ENCODE measurements around the gene PALD1.

PALD1 gene

GRCh38 chr10:70441895-70442309 lies 36.7 kb upstream of the PALD1 start:
- no peak overlapping the region for H3K4me2 ChIP-seq (ENCODE audit: low read length)
- TF ChIP-seq EZH2phosphoT487 (IDR thresholded peaks at IDR 0.05; ENCODE audit: borderline replicate concordance, low read length) (no peak), CTCF (IDR thresholded peaks at IDR 0.05; ENCODE audit: low read depth, low read length, poor library complexity, severe bottlenecking) (no peak)
- H3K27ac ChIP-seq (ENCODE audit: low read depth, low read length) = no peak overlapping the region

GRCh38 chr10:70442332-70442988 lies 36.1 kb upstream of the PALD1 start:
- Histone ChIP-seq H3K4me2 (ENCODE audit: low read length) (no peak overlapping the region), H3K4me3 (ENCODE audit: low read length) (no peak overlapping the region), H3K9me3 (ENCODE audit: control insufficient read depth, insufficient read depth, low read length) (no peaks in the 10 kb centered on the region), H3K79me2 (ENCODE audit: control insufficient read depth, low read length) (no peaks in the 10 kb centered on the region), H3K36me3 (ENCODE audit: control insufficient read depth, low read length) (no peaks in the 10 kb centered on the region), H3K4me1 (ENCODE audit: control insufficient read depth, low read length) (no peaks in the 10 kb centered on the region), H3F3A (ENCODE audit: control insufficient read depth, insufficient read depth) (no peaks in the 10 kb centered on the region), H3K27me3 (ENCODE audit: control insufficient read depth, low read length) (peaks cover 16% of the 10 kb centered on the region; the same call in 1 of the 2 replicates), H4K20me1 (ENCODE audit: control insufficient read depth, insufficient read depth, low read depth, low read length) (no peaks in the 10 kb centered on the region), H3K27ac (ENCODE audit: low read depth, low read length) (no peak overlapping the region), H3K9me2 (replicated peaks; ENCODE audit: control insufficient read depth, low read length) (no peaks in the 10 kb centered on the region)
- TF ChIP-seq EZH2phosphoT487 (IDR thresholded peaks at IDR 0.05; ENCODE audit: borderline replicate concordance, low read length) = no peak
- TF ChIP-seq CTCF (IDR thresholded peaks at IDR 0.05; ENCODE audit: low read depth, low read length, poor library complexity, severe bottlenecking) = no peak

More at GRCh38 chr10:70441895-70442309, 36.7 kb upstream of the PALD1 start:
- H3F3A ChIP-seq (ENCODE audit: control insufficient read depth, insufficient read depth) = no peaks in the 10 kb centered on the region
- H3K27me3 ChIP-seq (ENCODE audit: control insufficient read depth, low read length) = peaks cover 16% of the 10 kb centered on the region; the same call in 1 of the 2 replicates
- no peaks in the 10 kb centered on the region for H3K9me3 ChIP-seq (ENCODE audit: control insufficient read depth, insufficient read depth, low read length)
- H3K4me3 ChIP-seq (ENCODE audit: low read length) = no peak overlapping the region
- no peaks in the 10 kb centered on the region for H3K4me1 ChIP-seq (ENCODE audit: control insufficient read depth, low read length)
- no peaks in the 10 kb centered on the region for H3K36me3 ChIP-seq (ENCODE audit: control insufficient read depth, low read length)
- no peaks in the 10 kb centered on the region for H3K9me2 ChIP-seq (replicated peaks; ENCODE audit: control insufficient read depth, low read length)
- H3K79me2 ChIP-seq (ENCODE audit: control insufficient read depth, low read length) = no peaks in the 10 kb centered on the region
- H4K20me1 ChIP-seq (ENCODE audit: control insufficient read depth, insufficient read depth, low read depth, low read length) = no peaks in the 10 kb centered on the region

GRCh38 chr10:70444744-70445143 lies 33.8 kb upstream of the PALD1 start:
- Histone ChIP-seq H3K4me2 (ENCODE audit: low read length) (no peak overlapping the region), H3K4me1 (ENCODE audit: control insufficient read depth, low read length) (no peaks in the 10 kb centered on the region), H3K27ac (ENCODE audit: low read depth, low read length) (no peak overlapping the region), H4K20me1 (ENCODE audit: control insufficient read depth, insufficient read depth, low read depth, low read length) (no peaks in the 10 kb centered on the region), H3K79me2 (ENCODE audit: control insufficient read depth, low read length) (no peaks in the 10 kb centered on the region), H3K27me3 (ENCODE audit: control insufficient read depth, low read length) (peaks cover 16% of the 10 kb centered on the region; the same call in 1 of the 2 replicates), H3K9me3 (ENCODE audit: control insufficient read depth, insufficient read depth, low read length) (no peaks in the 10 kb centered on the region), H3F3A (ENCODE audit: control insufficient read depth, insufficient read depth) (no peaks in the 10 kb centered on the region), H3K9me2 (replicated peaks; ENCODE audit: control insufficient read depth, low read length) (no peaks in the 10 kb centered on the region), H3K36me3 (ENCODE audit: control insufficient read depth, low read length) (no peaks in the 10 kb centered on the region), H3K4me3 (ENCODE audit: low read length) (no peak overlapping the region)
- no peak for TF ChIP-seq CTCF (IDR thresholded peaks at IDR 0.05; ENCODE audit: low read depth, low read length, poor library complexity, severe bottlenecking)
- TF ChIP-seq EZH2phosphoT487 (IDR thresholded peaks at IDR 0.05; ENCODE audit: borderline replicate concordance, low read length) = no peak

All from DOHH2 (cell line).